Suppressor macrophage treated with lipopolysaccharide for 4 hours (primary cell): ENCODE results near the gene UNC5C.

Experiments
- DNase-seq: peaks from one replicate; pipeline ENCODE4 v3.0.0-alpha.2; 2020

UNC5C gene

GRCh38 chr4:95255396-95256107 is 293.2 kb downstream of the UNC5C start:
- peak; percentile 0 for DNase-seq

- DNase-seq: no peak
These were observed 297.2 kb downstream of the UNC5C start for GRCh38 chr4:95251568-95251967.

GRCh38 chr4:95250544-95251137 is 298.1 kb downstream of the UNC5C start:
- DNase-seq: no peak

GRCh38 chr4:95249426-95250021 is 299.2 kb downstream of the UNC5C start:
- no peak for DNase-seq

- DNase-seq: peak; percentile 21
These were observed 299.9 kb downstream of the UNC5C start for GRCh38 chr4:95248720-95249425.

GRCh38 chr4:95243892-95244291 is 304.9 kb downstream of the UNC5C start:
- no peak for DNase-seq

- no peak for DNase-seq
These were observed 310.2 kb downstream of the UNC5C start for GRCh38 chr4:95238554-95238953.

GRCh38 chr4:95232358-95233156 is 316.2 kb downstream of the UNC5C start:
- no peak for DNase-seq

GRCh38 chr4:95231681-95232080 is 317.1 kb downstream of the UNC5C start:
- no peak for DNase-seq

GRCh38 chr4:95225849-95226248 is 322.9 kb downstream of the UNC5C start:
- no peak for DNase-seq

- no peak for DNase-seq
These were observed 324.4 kb downstream of the UNC5C start for GRCh38 chr4:95224402-95224801.

- no peak for DNase-seq
These were observed 328.3 kb downstream of the UNC5C start for GRCh38 chr4:95220205-95221175.

- DNase-seq: no peak
These were observed 329.7 kb downstream of the UNC5C start for GRCh38 chr4:95219109-95219508.

GRCh38 chr4:95217197-95217596 is 331.6 kb downstream of the UNC5C start:
- no peak for DNase-seq

GRCh38 chr4:95216636-95217035 is 332.1 kb downstream of the UNC5C start:
- no peak for DNase-seq

GRCh38 chr4:95215991-95216605 is 332.7 kb downstream of the UNC5C start:
- peak; percentile 84 for DNase-seq

GRCh38 chr4:95215043-95215442 is 333.7 kb downstream of the UNC5C start:
- DNase-seq: no peak

- DNase-seq: no peak
These were observed 334.4 kb downstream of the UNC5C start for GRCh38 chr4:95214408-95214807.

GRCh38 chr4:95213366-95213765 is 335.4 kb downstream of the UNC5C start:
- DNase-seq: no peak

- DNase-seq: no peak
These were observed 336.1 kb downstream of the UNC5C start for GRCh38 chr4:95212692-95213091.

- DNase-seq: no peak
These were observed 338.8 kb downstream of the UNC5C start for GRCh38 chr4:95209927-95210326.
